Mesenchymal stem cell (in vitro differentiated cells and primary cell): Measurements from ENCODE around the gene BDKRB1.
A peak's percentile ranks its signal among the peaks of the same experiment; 100 is the strongest.

Experiments
- DNase-seq: peaks from one replicate; pipeline ENCODE4 v3.0.0-alpha.2; 2013
- H2AFZ ChIP-seq: one replicate; pipeline ENCODE4 v1.6.1; 2013; ENCODE audit warnings: low read depth, mild to moderate bottlenecking, control low read depth, inconsistent platforms, low read length, moderate library complexity
- H2AK5ac ChIP-seq: 2 replicates; pipeline ENCODE4 v1.6.1; 2013; ENCODE audit warnings: low read length, moderate library complexity, mild to moderate bottlenecking, inconsistent platforms; ENCODE audit not compliant: severe bottlenecking
- H2BK120ac ChIP-seq: one replicate; pipeline ENCODE4 v1.6.1; 2013; ENCODE audit warnings: low read depth, mild to moderate bottlenecking, inconsistent platforms, low read length, moderate library complexity
- H2BK12ac ChIP-seq, 2 experiments: one replicate each; pipeline ENCODE4 v1.6.1; 2013; ENCODE audit warnings: inconsistent platforms in 2 of 2, low read length in 2 of 2, mild to moderate bottlenecking in 2 of 2, moderate library complexity in 2 of 2, control low read depth in 1 of 2
- H2BK15ac ChIP-seq: one replicate; pipeline ENCODE4 v1.6.1; 2013; ENCODE audit warnings: mild to moderate bottlenecking, low read depth, inconsistent platforms; ENCODE audit not compliant: poor library complexity, severe bottlenecking
- H2BK5ac ChIP-seq: 2 replicates; pipeline ENCODE4 v1.6.1; 2013; ENCODE audit warnings: low read depth, mild to moderate bottlenecking, low read length, control low read depth, inconsistent platforms; ENCODE audit not compliant: poor library complexity, severe bottlenecking
- H3K14ac ChIP-seq, 2 experiments: one replicate each; pipeline ENCODE4 v1.6.1; 2013; ENCODE audit warnings: inconsistent platforms in 2 of 2, low read length in 2 of 2, control low read depth in 1 of 2, mild to moderate bottlenecking in 1 of 2, moderate library complexity in 1 of 2
- H3K18ac ChIP-seq, 2 experiments: one replicate each; pipeline ENCODE4 v1.6.1; 2013; ENCODE audit warnings: inconsistent platforms in 2 of 2, low read length in 2 of 2, control low read depth in 1 of 2, low read depth in 1 of 2, mild to moderate bottlenecking in 1 of 2
- H3K23ac ChIP-seq, 2 experiments: one replicate each; pipeline ENCODE4 v1.6.1; 2013; ENCODE audit warnings: inconsistent platforms in 2 of 2, low read length in 2 of 2, mild to moderate bottlenecking in 2 of 2, moderate library complexity in 2 of 2, control low read depth in 1 of 2
- H3K27ac ChIP-seq: 2 replicates; pipeline ENCODE4 v1.5.1; 2013; ENCODE audit warnings: mild to moderate bottlenecking, moderate library complexity, low read length, control low read depth, inconsistent platforms; ENCODE audit not compliant: poor library complexity, severe bottlenecking
- H3K27me3 ChIP-seq, 2 experiments: 2 replicates each; pipeline versions ENCODE4 v1.6.1 to v1.7.0; 2013; ENCODE audit warnings: low read length in 2 of 2, mild to moderate bottlenecking in 2 of 2, moderate library complexity in 2 of 2, control low read depth in 1 of 2, inconsistent platforms in 1 of 2; ENCODE audit not compliant: control insufficient read depth in 1 of 2, insufficient read depth in 1 of 2
- H3K36me3 ChIP-seq, 2 experiments: 2 replicates each; pipeline versions ENCODE4 v1.6.1 to v1.7.0; 2013; ENCODE audit warnings: low read length in 2 of 2, control low read depth in 1 of 2, inconsistent platforms in 1 of 2, low read depth in 1 of 2, mild to moderate bottlenecking in 1 of 2; ENCODE audit not compliant: insufficient read depth in 2 of 2, control insufficient read depth in 1 of 2
- H3K4ac ChIP-seq, 2 experiments: one replicate each; pipeline ENCODE4 v1.6.1; 2013; ENCODE audit warnings: inconsistent platforms in 2 of 2, low read length in 2 of 2, mild to moderate bottlenecking in 2 of 2, moderate library complexity in 2 of 2, control low read depth in 1 of 2, low read depth in 1 of 2
- H3K4me1 ChIP-seq: 2 replicates; pipeline ENCODE4 v1.6.1; 2013; ENCODE audit warnings: low read depth, low read length, control low read depth; ENCODE audit not compliant: control insufficient read depth, insufficient read depth
- H3K4me2 ChIP-seq: 2 replicates; pipeline ENCODE4 v1.6.1; 2013; ENCODE audit warnings: low read length, mild to moderate bottlenecking, inconsistent platforms; ENCODE audit not compliant: poor library complexity, severe bottlenecking
- H3K4me3 ChIP-seq, 2 experiments: 2 replicates each; pipeline versions ENCODE4 v1.5.1 to v1.7.0; 2013; ENCODE audit warnings: low read length in 2 of 2, mild to moderate bottlenecking in 2 of 2, control low read depth in 1 of 2, low read depth in 1 of 2; ENCODE audit not compliant: insufficient read depth in 1 of 2
- H3K79me1 ChIP-seq: replicated peaks from 2 replicates; pipeline ENCODE4 v1.6.1; 2013; ENCODE audit warnings: mild to moderate bottlenecking, control low read depth, low read length, inconsistent platforms; ENCODE audit not compliant: poor library complexity, severe bottlenecking
- H3K9ac ChIP-seq: 2 replicates; pipeline ENCODE4 v1.7.0; 2013; ENCODE audit warnings: mild to moderate bottlenecking, low read length, moderate library complexity
- H3K9me3 ChIP-seq: 2 replicates; pipeline ENCODE4 v1.7.0; 2013; ENCODE audit warnings: mild to moderate bottlenecking, low read length; ENCODE audit not compliant: control insufficient read depth
- H4K8ac ChIP-seq: one replicate; pipeline ENCODE4 v1.6.1; 2013; ENCODE audit warnings: inconsistent platforms, mild to moderate bottlenecking, low read length, moderate library complexity
- H4K91ac ChIP-seq: one replicate; pipeline ENCODE4 v1.6.1; 2013; ENCODE audit warnings: mild to moderate bottlenecking, low read length, inconsistent platforms
- WGBS: methylation state at CpG from one replicate; pipeline ENCODE4 v1.1.7; 2013; ENCODE audit warnings: mixed read lengths; 5-methylcytosine and 5-hydroxymethylcytosine counted together

Gene BDKRB1

GRCh38 chr14:96247031-96247430 is 9.0 kb upstream of the BDKRB1 start:
- H2AFZ ChIP-seq: no peak overlapping the region
- no peak overlapping the region for H3K4me3 ChIP-seq
- no peaks in the 10 kb centered on the region for H3K27me3 ChIP-seq
- H2BK5ac ChIP-seq: no peak overlapping the region
- peaks cover 17% of the 10 kb centered on the region for H3K4me1 ChIP-seq
- peak overlapping the region; percentile 31 for H4K8ac ChIP-seq
- H3K79me1 ChIP-seq: peaks cover 10% of the 10 kb centered on the region
- no peak overlapping the region for H3K4me2 ChIP-seq
- peak overlapping the region; percentile 45 to 94 for H2BK12ac ChIP-seq
- H4K91ac ChIP-seq: peak overlapping the region; percentile 41
- peaks cover 16 to 58% of the 10 kb centered on the region in 2 experiments for H3K36me3 ChIP-seq
- no peak overlapping the region for H3K9ac ChIP-seq
- H3K4ac ChIP-seq: peak overlapping the region in 1 of 2 experiments; percentile 63
- no peaks in the 10 kb centered on the region for H3K9me3 ChIP-seq
- no peak overlapping the region for H2BK15ac ChIP-seq
- H2AK5ac ChIP-seq: peak overlapping the region; percentile 94
- peak overlapping the region; percentile 75 for H3K27ac ChIP-seq
- WGBS: 91% methylated on average over 6 of the region's 6 CpGs
- peak overlapping the region; percentile 37 to 55 for H3K18ac ChIP-seq
- H2BK120ac ChIP-seq: no peak overlapping the region
- no peak overlapping the region for H3K23ac ChIP-seq
- no peak overlapping the region for H3K14ac ChIP-seq
- peak; percentile 22 for DNase-seq

DNA sequence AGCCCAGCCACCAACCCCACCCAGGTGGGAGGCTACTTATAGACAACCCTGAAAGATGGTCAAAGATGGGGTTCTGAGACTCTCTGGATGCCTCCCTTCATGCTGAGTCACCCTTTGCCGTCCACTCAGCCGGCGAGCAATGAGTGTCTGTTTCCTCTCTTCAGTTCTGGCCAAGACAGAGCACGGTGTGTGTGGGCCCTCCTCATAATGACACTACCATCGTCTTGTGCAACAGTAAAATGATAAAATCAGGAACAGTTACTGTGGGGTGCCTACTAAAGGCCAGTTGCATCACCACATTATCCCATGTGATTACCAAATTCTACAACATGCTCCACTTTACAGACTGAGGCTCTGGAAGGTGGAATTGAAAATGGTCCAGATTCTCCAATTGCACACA is 7.0 kb upstream of the BDKRB1 start:
- H3K14ac ChIP-seq: no peak overlapping the region
- no peak overlapping the region for H3K4me3 ChIP-seq
- H2BK5ac ChIP-seq: no peak overlapping the region
- no peak overlapping the region for H3K27ac ChIP-seq
- peaks cover 32% of the 10 kb centered on the region for H3K4me1 ChIP-seq
- H3K36me3 ChIP-seq: peaks cover 12 to 38% of the 10 kb centered on the region in 2 experiments
- no peak overlapping the region for H4K8ac ChIP-seq
- peak overlapping the region in 1 of 2 experiments; percentile 75 for H2BK12ac ChIP-seq
- H3K18ac ChIP-seq: peak overlapping the region in 1 of 2 experiments; percentile 63
- H2AK5ac ChIP-seq: peak overlapping the region; percentile 81
- H3K9me3 ChIP-seq: no peaks in the 10 kb centered on the region
- H3K4me2 ChIP-seq: no peak overlapping the region
- H4K91ac ChIP-seq: no peak overlapping the region
- H2BK120ac ChIP-seq: peak overlapping the region; percentile 91
- peak; percentile 93 for DNase-seq
- H2BK15ac ChIP-seq: no peak overlapping the region
- no peak overlapping the region for H2AFZ ChIP-seq
- 6% methylated on average over 5 of the region's 5 CpGs for WGBS
- no peak overlapping the region for H3K4ac ChIP-seq
- no peak overlapping the region for H3K23ac ChIP-seq
- peaks cover 4% of the 10 kb centered on the region for H3K79me1 ChIP-seq
- no peak overlapping the region for H3K9ac ChIP-seq
- no peaks in the 10 kb centered on the region for H3K27me3 ChIP-seq

- Histone ChIP-seq H2AK5ac (peak overlapping the region; percentile 76), H2BK12ac (peak overlapping the region in 1 of 2 experiments; percentile 21), H3K4ac (no peak overlapping the region), H2BK120ac (no peak overlapping the region), H3K36me3 (peaks cover 12 to 23% of the 10 kb centered on the region in 2 experiments), H3K23ac (no peak overlapping the region), H3K79me1 (peaks cover 8% of the 10 kb centered on the region), H3K4me2 (no peak overlapping the region), H2BK5ac (no peak overlapping the region), H2AFZ (no peak overlapping the region), H3K4me3 (no peak overlapping the region), H3K4me1 (peaks cover 34% of the 10 kb centered on the region), H2BK15ac (no peak overlapping the region), H4K8ac (no peak overlapping the region), H3K9me3 (no peaks in the 10 kb centered on the region), H3K27me3 (no peaks in the 10 kb centered on the region), H3K14ac (no peak overlapping the region), H3K27ac (no peak overlapping the region), H3K18ac (no peak overlapping the region), H3K9ac (no peak overlapping the region), H4K91ac (no peak overlapping the region)
- 72% methylated on average over 2 of the region's 3 CpGs for WGBS
- DNase-seq: no peak
Observed at GRCh38 chr14:96250485-96250884, 5.5 kb upstream of the BDKRB1 start.

- Histone ChIP-seq H3K14ac (no peak overlapping the region), H2BK15ac (no peak overlapping the region), H2BK120ac (peak overlapping the region; percentile 88), H3K4me2 (no peak overlapping the region), H3K36me3 (peaks cover 7 to 17% of the 10 kb centered on the region in 2 experiments), H4K91ac (peak overlapping the region; percentile 96), H3K4ac (peak overlapping the region; percentile 24 to 56), H3K4me3 (no peak overlapping the region), H3K27me3 (no peaks in the 10 kb centered on the region), H2BK12ac (peak overlapping the region; percentile 98), H2BK5ac (no peak overlapping the region), H4K8ac (peak overlapping the region; percentile 14), H3K79me1 (peaks cover 8% of the 10 kb centered on the region), H2AK5ac (peak overlapping the region; percentile 98), H2AFZ (no peak overlapping the region), H3K9me3 (no peaks in the 10 kb centered on the region), H3K23ac (no peak overlapping the region), H3K18ac (peak overlapping the region; percentile 86 to 97), H3K27ac (no peak overlapping the region), H3K4me1 (peaks cover 25% of the 10 kb centered on the region), H3K9ac (no peak overlapping the region)
- 71% methylated on average over 3 of the region's 4 CpGs for WGBS
- no peak for DNase-seq
Observed at GRCh38 chr14:96251656-96252155, 4.3 kb upstream of the BDKRB1 start.
